ENCODE results near the gene TSC22D3.

Gene TSC22D3

DNA sequence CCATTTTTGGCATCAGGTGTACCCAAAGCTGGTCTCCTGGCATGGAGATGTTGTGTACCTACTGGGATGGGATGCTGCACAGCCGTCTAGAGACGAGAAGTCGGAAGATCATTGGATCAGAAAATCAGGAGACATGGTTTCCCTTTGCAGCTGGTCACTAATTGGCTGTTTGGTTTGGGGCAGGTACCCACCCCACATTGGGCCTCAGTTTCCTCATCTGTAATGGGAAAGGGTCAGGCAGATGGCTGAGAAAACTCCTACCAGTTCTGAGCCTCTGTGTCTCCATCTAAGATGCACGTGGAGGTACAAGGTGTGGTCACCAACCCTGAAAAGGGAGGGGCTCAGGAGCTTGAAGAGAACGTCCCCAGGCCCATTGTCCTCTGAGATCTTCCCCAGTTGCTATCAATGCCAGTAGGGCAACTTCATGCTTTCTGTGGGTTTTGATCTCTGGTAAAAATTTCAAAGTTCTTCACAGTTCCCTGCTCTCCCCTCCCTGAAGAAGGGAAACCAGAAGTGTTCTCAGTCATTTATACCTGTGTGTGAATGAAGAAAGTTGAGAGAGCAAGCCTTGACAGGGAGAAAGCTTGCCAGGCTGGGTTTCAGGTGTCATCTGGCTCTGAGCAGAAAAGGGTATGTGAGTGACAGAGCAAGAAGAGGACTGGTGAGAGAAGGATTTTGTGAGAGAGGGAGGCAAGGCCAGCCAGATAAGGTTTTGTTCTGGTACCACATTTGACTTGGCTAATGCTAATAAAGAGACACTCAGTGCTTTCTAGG, 15.1 kb downstream of the TSC22D3 start:
- DNase-seq, result no peak

- DNase-seq, result no peak
These were observed 17.3 kb downstream of the TSC22D3 start for GRCh38 chrX:107758231-107758766.

GRCh38 chrX:107755721-107756120, 19.9 kb downstream of the TSC22D3 start:
- no peak for DNase-seq

DNA sequence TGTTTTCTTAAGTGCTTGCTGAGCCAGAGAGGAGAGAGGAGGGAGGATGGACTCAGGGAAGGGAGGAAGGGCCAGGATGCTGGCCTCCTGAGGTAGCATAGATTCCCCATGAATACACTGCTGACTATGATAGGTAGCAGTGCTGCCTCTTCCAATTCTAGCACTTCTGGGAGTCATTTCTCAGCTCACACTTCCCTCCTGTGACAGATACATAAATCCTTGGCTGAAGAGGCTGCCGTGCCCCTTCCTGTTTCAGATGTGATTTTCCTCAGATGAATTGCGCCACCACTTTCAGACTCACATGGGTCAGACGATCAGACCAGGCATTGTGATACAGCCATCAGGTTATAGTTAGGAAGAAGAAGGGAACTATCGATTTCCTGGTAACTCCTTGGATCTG, 22.4 kb downstream of the TSC22D3 start:
- DNase-seq, result no peak

DNA sequence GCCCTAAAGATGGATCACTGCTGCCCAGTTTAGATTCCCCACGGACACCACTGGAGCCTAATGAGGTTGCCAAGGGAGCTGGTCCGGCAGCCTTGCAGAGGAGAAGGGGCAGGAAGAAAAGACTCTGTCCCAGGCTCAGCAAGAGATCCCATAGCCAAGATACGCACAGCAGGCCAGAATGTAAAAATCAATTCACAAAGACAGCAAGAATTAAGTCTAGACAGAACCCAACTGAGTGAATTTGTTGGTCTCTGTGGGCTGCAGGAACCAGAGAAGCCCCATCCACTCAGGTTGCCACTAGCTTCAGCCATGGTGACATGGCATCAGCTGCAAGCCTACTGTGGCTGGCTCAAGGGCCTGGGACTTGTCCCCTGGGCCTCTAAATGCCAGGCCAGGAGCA, 22.9 kb downstream of the TSC22D3 start:
- DNase-seq, result no peak

DNA sequence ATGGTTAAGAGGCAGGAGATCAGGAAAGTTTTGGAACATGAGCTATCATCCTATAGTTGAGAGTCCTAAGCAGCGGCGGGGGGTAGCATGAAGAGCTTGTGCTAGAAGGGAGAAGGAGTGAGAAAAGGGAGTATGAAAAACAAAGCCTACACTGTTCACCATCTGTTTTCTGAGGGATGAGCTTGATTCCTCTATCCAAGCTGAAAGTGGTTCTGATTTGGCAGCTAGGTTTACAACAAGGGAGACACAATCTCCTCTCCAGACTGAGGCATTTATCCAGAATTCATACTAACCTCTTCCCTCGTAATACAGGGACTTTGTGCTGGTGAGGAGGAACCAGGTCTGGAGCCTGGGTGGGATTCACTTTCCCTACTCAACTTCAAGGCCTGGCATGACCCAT, 23.5 kb downstream of the TSC22D3 start:
- DNase-seq, result no peak

DNA sequence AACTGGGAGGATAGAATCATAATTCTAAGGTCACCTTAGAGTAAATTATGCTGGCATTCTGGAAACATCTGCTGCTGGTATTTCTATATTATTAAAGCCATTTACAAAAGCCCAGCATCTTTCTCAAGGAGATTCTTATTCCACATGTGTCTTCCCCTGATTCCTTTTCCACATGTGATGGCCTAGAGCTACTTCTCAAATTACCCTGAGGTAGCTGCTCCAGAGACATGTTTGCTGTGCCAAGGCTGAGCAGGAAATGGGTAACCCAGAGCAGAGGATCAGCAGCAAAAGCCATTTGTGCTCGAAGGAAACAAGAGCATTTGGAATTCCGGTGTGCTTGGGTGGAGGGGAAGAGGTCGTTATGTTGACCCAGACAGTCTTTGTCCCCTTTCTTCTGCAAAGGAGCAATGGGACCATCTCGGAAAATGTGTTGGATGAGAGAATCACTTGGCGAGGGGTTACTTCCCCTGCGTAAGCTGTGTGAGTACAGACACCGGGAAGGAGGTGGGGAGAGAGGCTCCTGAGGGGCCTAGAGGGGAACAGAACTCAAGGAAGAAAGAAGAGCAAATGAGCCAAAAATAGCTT, 24.6 kb downstream of the TSC22D3 start:
- no peak for DNase-seq

DNA sequence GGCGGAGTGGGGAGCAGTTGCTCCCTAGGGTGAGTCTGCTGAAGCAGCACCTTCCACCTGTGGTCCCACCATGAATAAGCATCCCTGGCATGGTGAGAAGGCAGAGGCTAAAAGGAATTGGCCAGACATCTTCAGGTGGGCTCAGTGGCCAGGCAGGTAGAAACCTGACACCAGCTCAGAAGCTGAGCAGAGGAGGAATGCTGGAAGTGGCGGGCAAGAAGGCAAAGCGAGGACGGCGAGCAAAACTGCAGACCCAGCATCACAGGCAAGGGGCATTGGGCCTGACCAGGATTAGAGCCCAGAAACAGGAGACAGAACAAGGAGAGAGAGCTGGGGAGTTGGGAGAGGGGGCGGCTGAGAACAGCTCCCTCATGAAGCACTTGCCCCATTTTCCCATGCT, 25.3 kb downstream of the TSC22D3 start:
- DNase-seq, result no peak

DNA sequence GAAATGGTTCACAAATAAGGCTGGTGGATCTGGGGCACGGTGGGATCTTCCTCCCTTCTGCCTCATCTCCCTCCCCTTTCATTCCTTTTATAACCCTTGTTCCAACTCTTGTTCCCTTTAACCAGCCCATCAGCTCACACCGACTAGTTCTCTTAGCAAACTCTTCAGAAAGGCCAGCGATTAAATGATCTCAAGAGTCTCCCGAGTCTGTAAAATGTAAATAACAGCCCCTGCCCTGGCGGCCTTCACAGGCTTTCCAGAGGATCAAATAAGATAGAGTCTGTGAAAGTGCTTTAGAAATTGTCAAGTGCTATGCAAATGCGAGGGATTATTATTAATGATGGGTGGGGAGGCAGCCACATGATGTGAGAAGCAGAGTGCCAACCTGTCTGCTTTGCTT, 27.1 kb downstream of the TSC22D3 start:
- no peak for DNase-seq

GRCh38 chrX:107747596-107748161, 27.9 kb downstream of the TSC22D3 start:
- no peak for DNase-seq

- no peak for DNase-seq
These were observed 30.7 kb downstream of the TSC22D3 start for GRCh38 chrX:107744868-107745267.

- DNase-seq, result no peak
These were observed 31.6 kb downstream of the TSC22D3 start for GRCh38 chrX:107743995-107744394.

DNA sequence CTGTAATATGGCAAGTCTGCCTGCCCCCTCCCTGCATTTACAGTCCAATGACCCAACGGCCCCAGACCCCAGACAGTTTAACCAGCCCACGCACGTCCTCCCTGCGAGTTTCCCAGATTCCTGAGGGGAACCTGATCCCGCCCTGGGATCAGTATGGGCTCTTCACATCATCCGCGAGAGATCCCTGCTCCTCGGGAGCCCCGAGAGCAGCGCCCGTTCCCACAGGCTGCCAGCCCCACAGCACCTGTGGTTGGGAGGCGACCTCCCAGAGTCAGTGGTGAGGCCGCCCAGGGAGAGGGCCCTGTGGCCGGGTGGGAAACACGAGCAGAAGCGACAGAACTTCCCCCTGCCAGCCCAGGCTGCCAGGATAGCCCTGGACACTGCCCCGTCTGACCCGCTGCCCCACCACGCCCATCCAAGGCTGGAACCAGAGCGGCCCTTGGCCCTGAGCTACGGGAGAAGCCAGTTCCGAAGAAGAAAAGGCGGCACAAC, 32.8 kb downstream of the TSC22D3 start:
- no peak for DNase-seq

DNA sequence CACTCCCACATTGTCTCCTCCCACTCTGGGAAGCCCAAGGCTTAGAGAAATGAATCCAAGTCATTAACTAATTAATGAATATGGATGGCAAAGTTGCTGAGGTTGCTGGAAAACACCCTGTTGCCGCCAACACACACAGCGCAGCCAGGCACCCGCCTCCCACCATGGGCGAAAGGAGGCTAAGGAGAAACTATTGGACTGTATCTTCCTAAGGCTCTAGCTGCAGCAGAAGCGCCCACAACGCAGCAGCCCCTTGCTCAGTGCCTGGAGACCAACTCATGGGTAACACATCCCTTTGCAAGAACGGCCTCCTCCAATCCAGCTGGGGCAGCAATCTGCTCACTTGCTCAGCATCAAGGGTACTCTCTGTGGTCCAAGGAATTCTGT, 34.2 kb downstream of the TSC22D3 start:
- no peak for DNase-seq

DNA sequence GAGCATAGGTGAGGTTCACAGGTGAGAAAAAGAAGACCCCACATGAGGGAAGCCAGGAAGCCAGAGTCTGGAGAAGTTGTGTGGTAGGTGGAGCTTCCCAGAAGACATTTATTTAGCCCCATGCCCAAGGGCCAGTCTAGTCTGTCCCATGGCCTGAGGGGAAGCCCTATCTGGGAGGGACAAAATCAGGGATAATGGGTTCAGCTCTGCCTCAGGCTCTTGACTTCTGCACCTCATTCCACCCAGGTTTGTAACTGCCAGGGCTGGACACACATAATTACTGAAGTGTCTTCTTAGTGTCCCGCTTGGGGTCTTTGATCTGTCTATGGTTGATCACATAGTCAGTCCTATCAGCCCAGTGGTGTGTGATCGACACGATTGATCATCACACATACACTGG, 36.0 kb downstream of the TSC22D3 start:
- DNase-seq, result no peak

DNA sequence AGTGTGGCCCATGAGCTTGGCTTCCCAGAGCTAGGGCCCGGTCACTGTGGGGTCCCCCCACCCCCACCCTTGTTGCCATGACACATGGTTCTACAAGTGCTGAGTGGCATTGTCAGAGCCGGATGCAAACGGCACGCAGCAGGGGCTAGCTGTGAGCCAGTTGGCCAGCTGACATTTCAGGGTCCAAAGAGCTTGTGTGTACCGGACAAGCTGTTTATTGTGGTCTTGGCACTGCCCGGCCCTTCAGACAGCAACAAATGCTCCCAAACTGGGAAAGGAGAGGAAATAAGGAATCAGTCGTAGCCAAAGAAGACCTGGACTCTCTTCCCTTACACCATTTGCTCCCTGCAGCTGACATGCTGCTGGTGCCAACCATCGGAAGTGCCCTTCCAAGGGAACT, 36.8 kb downstream of the TSC22D3 start:
- DNase-seq, result no peak

- no peak for DNase-seq
These were observed 37.3 kb downstream of the TSC22D3 start for GRCh38 chrX:107738272-107738671.

DNA sequence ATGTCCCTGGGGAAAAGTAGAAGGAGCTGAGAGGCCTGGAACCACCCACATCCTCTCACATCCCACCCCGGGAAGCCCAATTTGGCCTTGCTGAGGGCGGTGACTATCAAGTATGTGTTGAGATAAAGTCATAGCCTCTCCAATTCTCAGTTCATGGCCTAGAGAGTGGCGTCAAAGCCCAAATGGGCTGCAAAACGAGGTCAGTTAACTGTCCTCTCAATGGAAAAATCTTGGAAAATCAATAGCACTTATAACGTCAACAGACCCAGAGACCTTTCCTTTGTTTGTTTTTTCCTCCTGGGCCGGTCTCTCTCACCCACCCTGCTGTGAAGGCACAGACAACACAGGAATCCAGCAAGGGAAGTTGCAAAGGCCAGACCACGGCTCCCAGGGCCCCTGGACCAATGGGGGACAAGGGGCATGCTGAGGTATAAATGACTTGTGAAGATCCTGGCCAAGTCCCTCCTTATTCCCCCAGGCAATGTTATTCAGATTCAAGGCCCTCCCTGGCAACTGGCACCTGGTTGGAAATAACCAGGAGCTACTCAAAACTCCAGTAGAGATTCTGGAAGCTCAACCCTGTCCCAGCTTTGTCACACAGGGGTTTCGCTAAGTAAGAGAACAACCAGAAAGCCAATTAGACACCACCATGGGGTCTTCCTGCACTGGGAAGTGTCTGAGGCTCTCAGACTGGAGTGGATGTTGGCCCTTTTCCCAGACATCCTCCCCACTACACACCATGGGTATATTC, 38.6 kb downstream of the TSC22D3 start:
- DNase-seq, result no peak

GRCh38 chrX:107734646-107735045, 40.9 kb downstream of the TSC22D3 start:
- no peak for DNase-seq

- DNase-seq, result no peak
These were observed 41.9 kb downstream of the TSC22D3 start for GRCh38 chrX:107733686-107734085.

DNA sequence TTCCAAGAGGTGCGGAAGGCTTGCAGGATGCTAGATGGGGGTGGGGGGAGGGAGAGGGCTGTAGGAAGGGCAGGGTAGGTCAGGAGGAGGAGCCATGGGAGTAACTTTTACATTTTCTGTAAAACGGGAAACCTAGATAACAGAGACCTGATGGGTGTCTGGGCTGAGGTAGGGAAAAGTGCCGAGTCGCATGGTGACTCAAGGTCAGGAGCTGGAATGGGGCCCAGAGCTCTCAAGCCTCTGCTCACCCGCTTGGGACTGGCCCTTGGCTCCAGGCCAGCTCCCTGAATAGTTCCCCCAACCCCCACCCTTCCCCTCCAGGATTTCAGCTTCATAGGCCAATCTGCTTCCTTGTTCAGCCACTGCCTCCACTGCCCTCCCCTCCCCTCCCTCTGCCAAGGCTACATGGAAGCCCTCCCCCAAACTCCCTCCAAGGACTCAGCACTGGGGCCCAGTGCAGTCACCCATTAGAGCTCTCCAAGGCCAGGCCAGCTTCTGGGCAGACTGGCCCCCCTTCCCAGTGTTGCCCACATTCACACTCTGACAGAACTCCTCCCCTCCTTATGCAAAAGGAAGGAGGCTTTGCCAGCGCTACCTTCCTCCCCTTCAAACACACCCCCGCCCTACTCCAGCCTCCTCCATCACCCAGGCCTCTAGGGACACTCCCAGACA, 43.6 kb downstream of the TSC22D3 start:
- no peak for DNase-seq

DNA sequence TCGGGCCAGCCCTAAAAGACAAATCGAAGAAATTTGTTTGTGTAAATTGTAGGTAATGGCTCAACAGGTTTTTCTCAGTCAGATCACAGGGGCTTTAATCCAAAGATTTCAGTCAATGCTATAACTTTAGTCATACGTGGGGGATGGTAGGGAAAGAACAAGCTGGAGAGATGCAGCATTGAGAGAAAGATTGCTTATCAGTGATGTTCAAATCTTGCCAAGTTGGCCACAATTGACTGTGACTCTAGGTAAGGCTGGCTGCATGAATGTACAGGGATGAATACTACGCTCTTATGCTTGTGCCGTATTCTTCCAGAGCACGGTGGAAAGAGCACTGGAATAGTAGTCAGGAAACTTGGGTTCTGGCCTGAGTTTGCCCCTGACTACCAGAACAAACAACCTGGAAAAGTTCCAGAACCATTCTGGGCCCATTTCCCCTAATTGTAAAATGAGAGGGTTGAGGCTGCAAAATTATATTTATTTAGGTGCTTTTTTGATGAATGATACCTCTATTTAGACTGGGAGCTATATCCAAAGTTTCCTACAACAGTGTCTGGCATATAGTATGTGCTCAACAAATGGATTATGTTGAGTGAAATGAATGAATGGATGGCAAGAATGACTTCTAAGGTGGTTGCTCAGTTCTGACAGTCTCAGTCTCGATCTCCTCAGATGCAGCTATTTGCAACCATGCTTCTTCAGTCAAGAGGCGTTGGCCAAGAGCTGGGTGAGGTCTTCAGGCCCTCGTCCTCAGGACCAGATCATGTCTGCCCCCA, 44.4 kb downstream of the TSC22D3 start:
- DNase-seq, result no peak
